ENCODE measurements around the gene MCU.

The MCU gene

DNA sequence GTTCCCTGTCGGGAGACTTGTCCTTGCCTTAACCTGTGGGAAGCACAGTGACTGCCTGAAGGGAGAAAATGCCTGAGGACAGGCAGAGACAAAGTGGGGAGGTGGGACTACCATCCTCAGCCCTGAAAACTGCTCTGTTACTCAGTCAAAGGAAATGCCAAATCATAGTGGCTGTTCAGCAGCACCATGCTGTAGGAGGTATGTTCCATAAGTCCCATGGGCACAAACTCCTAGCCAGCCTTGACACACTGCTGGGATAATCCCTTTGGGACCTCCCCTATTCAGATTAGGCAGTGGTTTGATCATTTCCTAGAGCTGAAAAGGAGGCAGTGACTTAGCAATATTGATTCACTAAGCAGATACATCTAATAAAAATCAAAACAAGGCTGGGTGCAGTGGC is 80.1 kb downstream of the MCU start:
- TF ChIP-seq, protein P1, sequence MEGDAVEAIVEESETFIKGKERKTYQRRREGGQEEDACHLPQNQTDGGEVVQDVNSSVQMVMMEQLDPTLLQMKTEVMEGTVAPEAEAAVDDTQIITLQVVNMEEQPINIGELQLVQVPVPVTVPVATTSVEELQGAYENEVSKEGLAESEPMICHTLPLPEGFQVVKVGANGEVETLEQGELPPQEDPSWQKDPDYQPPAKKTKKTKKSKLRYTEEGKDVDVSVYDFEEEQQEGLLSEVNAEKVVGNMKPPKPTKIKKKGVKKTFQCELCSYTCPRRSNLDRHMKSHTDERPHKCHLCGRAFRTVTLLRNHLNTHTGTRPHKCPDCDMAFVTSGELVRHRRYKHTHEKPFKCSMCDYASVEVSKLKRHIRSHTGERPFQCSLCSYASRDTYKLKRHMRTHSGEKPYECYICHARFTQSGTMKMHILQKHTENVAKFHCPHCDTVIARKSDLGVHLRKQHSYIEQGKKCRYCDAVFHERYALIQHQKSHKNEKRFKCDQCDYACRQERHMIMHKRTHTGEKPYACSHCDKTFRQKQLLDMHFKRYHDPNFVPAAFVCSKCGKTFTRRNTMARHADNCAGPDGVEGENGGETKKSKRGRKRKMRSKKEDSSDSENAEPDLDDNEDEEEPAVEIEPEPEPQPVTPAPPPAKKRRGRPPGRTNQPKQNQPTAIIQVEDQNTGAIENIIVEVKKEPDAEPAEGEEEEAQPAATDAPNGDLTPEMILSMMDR (IDR thresholded peaks at IDR 0.05; ENCODE audit: low read length, missing control alignments) = no peak
- H3K4me3 ChIP-seq (replicated peaks; ENCODE audit: low read depth, low read length) = no peak overlapping the region
- no peak for DNase-seq (ENCODE audit: low read depth)

DNA sequence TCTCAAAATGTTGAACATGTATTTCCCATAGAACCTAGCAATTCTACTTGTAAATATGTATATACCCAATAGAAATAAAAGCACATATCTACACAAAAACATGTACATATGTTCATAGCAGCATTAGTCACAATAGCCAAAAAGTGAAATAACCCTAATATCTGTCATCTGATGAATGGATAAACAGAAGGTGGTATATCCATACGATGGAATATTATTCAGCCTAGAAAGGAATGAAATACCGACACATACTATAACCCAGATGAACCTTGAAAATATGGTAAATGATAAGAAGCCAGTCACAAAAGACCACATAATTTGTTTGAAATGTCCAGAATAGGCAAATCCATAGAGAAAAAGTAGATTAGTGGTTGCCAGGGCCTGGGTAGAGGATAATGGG is 87.9 kb downstream of the MCU start:
- H3K4me3 ChIP-seq (replicated peaks; ENCODE audit: low read depth, low read length) = no peak overlapping the region
- no peak for DNase-seq (ENCODE audit: low read depth)
- TF ChIP-seq, protein P1 (IDR thresholded peaks at IDR 0.05; ENCODE audit: low read length, missing control alignments) = no peak

DNA sequence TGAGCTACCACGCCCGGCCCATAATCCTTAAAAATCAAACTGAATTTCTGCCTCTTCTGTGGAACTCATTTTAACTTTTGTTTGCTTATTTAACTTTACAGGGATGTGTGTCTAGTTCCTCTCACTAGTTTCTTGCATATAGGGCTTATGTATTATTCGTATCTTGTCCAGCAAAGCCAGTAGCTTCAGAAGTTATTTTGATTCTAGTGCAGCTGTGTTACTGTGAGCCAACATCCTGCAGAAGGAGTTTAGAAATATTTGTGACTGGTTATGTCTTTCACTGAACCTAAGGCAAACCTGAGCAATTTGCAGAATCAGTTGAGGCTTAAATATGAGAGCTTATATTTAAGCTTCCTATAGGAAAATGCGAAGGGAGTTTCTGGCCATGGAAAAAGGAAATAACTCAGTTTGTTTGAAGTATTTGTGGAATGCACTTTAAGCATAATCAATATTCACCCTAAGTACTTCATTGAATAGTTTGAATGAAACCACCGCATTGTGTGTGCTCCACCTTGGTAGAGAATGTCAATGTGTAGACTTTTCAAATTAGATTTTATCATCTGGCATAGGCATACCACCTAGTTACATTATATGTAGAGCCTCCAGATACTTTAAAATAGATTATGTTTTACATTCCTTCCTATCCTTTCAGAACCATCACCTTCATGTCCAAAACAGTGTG is 90.8 kb downstream of the MCU start:
- DNase-seq (ENCODE audit: low read depth) = no peak
- H3K4me3 ChIP-seq (replicated peaks; ENCODE audit: low read depth, low read length) = no peak overlapping the region
- TF ChIP-seq, protein P1 (IDR thresholded peaks at IDR 0.05; ENCODE audit: low read length, missing control alignments) = no peak

DNA sequence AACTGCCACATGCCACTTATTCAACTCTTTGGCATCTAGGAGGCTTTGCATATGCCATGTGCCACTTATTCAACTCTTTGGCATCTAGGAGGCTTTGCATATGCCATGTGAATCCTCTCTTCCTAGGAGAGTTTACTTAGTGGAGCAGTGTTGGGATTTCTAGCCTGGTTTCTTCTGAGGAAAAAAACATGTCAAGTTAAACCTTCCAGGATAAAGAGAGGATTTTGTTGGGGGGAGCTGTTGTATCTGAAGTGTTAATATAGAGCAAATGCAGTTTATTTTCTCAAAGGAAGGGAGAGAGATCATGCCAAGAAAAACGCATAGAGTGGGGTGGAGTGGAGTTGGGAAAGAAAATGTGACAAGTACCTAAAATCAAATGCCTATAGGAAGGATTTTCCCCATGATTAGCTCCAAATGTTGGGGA is 91.5 kb downstream of the MCU start:
- H3K4me3 ChIP-seq (replicated peaks; ENCODE audit: low read depth, low read length) = no peak overlapping the region
- DNase-seq (ENCODE audit: low read depth) = no peak
- TF ChIP-seq, protein P1 (IDR thresholded peaks at IDR 0.05; ENCODE audit: low read length, missing control alignments) = no peak

DNA sequence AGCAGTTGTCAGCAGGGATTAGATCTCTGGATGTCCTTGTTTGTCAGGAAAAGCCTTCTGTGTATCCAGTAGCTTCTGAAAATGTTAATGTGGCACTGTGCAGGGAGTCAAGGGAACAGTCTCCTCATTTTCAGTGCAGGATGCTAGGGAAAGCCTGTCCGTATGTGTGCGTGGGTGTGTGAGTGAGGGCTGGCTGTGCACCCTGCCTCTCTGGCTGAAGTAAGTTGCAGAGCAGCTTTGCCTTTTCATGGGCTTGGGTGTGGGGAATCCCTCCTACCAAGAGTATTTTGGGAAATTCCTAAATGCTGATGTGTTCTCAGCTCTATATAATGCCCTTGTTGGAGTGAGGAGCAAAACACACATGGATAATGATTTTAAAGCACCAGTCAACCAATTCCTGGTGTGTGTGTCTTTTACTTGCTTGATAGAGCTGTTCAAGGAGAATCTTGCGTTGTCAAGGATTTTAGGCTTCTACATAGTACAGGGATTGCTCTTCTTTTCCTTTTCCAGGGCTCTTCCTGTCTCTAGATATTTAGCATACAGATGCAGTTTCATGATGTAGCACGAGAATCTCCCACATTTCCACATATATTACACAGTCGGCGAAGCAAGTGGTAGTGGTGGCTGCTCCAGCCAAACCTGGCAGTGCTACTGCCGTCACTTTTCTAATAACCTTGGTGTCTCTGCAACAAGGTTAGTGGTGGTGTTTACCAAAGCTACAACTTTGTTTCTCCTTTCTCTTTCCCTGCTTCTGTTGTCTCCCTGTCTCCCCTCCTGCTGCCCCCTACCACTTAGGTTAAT is 92.8 kb downstream of the MCU start:
- DNase-seq (ENCODE audit: low read depth) = peak; percentile 90
- peak overlapping the region; percentile 15 for H3K4me3 ChIP-seq (replicated peaks; ENCODE audit: low read depth, low read length)
- TF ChIP-seq, protein P1 (IDR thresholded peaks at IDR 0.05; ENCODE audit: low read length, missing control alignments) = no peak

DNA sequence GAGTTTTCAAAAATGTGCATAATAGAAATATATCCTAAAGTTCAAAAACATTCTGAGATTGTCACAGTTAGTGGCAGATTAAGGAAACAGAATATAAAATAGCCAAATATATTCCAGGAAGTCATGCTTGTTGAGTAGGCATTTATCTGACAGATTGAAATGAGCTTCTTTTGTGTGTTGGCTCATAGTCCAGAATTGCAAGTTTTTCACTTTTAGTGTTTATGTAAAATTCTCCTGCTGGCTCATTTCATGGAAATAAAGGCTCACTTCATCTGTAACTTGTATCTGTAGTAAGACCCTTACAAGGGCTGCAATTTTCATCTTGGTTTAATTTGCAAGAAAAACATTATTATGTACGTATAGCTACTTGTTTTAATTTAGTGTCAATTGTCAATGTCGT is 93.5 kb downstream of the MCU start:
- TF ChIP-seq, protein P1 (IDR thresholded peaks at IDR 0.05; ENCODE audit: low read length, missing control alignments) = no peak
- no peak for DNase-seq (ENCODE audit: low read depth)
- H3K4me3 ChIP-seq (replicated peaks; ENCODE audit: low read depth, low read length) = no peak overlapping the region

Data from fibroblast of pulmonary artery (primary cell).